AG04450 (cell line): ENCODE results near the gene POFUT2. TPM values are rescaled to one million over a fixed set of nuclear protein-coding genes. Genes with fewer than 3 reads are reported as not detected.

Source experiments
- CTCF ChIA-PET: fragments of 300-600, 350-600 bp; formaldehyde crosslinking; extraction: SDS; loops from one replicate; lab custom pipeline; 2022; ENCODE audit warnings: antibody characterized with exemption, inconsistent platforms; lab: Charles Lee
- POLR2A ChIA-PET: fragments of 350-600 bp; formaldehyde crosslinking; extraction: SDS; loops from one replicate; lab custom pipeline; 2021; ENCODE audit warnings: antibody characterized with exemption, inconsistent platforms; lab: Yijun Ruan, JAX
- DNase-seq: peaks from one replicate; pipeline ENCODE4 v3.0.0-alpha.2; 2011; ENCODE audit warnings: low read depth, low spot score
- H3K27ac ChIP-seq: one replicate; pipeline ENCODE4 v1.5.1; 2012; ENCODE audit warnings: low read depth, low read length, control low read depth
- H3K27me3 ChIP-seq: one replicate; pipeline ENCODE4 v1.6.0; 2012; ENCODE audit warnings: low read length; ENCODE audit not compliant: control insufficient read depth, insufficient read depth
- H3K4me3 ChIP-seq: 2 replicates; pipeline ENCODE4 v1.5.1; 2011; ENCODE audit warnings: mild to moderate bottlenecking, low read depth, low read length, control low read depth
- H3K9me3 ChIP-seq: 2 replicates; pipeline ENCODE4 v1.5.1; 2012; ENCODE audit warnings: low read length; ENCODE audit not compliant: control insufficient read depth, insufficient read depth
- polyA plus RNA-seq: library from polyadenylated mRNA; depleted of rRNA; stranded (reverse); fragments of >200 nt; gene quantifications from 2 replicates; pipeline ENCODE4 v1.2.3, GENCODE V29; 2011
- TF ChIP-seq, protein P1 (sequence below): IDR thresholded peaks from 2 replicates; pipeline ENCODE4 v1.5.1; 2011; ENCODE audit warnings: low read depth, low read length, control low read depth, inconsistent platforms

Gene POFUT2
- polyA plus RNA-seq, 1 experiment = 35.5 TPM

GRCh38 chr21:45265721-45266517 is 21.8 kb downstream of the POFUT2 start:
- TF ChIP-seq, protein P1, sequence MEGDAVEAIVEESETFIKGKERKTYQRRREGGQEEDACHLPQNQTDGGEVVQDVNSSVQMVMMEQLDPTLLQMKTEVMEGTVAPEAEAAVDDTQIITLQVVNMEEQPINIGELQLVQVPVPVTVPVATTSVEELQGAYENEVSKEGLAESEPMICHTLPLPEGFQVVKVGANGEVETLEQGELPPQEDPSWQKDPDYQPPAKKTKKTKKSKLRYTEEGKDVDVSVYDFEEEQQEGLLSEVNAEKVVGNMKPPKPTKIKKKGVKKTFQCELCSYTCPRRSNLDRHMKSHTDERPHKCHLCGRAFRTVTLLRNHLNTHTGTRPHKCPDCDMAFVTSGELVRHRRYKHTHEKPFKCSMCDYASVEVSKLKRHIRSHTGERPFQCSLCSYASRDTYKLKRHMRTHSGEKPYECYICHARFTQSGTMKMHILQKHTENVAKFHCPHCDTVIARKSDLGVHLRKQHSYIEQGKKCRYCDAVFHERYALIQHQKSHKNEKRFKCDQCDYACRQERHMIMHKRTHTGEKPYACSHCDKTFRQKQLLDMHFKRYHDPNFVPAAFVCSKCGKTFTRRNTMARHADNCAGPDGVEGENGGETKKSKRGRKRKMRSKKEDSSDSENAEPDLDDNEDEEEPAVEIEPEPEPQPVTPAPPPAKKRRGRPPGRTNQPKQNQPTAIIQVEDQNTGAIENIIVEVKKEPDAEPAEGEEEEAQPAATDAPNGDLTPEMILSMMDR = no peak
- ChIA-PET POLR2A (no interaction called here), CTCF (no interaction called here)
- Histone ChIP-seq H3K4me3 (no peak overlapping the region), H3K9me3 (no peaks in the 10 kb centered on the region; the same call in 1 of the 2 replicates), H3K27ac (no peak overlapping the region), H3K27me3 (no peaks in the 10 kb centered on the region)
- no peak for DNase-seq

DNA sequence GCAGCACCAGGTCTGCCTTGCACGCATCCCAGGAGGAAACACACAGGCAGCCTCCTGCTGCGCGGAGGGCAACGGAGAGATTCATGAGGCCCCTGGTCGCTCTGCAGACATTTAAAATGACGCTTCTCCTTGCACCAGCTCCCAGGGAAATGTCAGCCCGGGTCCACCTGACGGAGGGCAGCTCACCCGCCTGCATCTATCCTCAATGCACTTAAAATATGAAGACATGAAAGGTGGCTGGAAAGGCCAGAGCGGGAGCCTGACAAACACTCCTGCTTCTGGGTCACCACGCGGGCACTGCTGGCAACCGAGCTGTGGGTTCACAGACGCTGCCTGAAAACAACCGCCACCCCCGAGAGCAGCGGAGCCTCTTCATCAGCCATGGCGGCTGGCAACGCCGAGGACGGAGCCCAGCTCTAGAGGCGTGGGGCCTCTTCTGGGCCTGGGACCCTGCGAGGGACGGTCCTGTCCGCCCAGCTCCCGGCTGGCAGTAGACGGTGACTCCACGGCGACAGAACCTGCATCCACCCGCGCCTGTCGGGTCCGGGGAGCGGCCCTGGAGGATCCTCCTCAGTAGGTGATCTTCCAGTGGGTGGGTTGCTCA is 22.7 kb downstream of the POFUT2 start:
- POLR2A ChIA-PET = interaction anchor here (0.7 kb wide), 1 partner anchor 125 kb away, joined by 3 read pairs; no protein-coding TSS in a partner anchor
- TF ChIP-seq, protein P1 = no peak
- H3K9me3 ChIP-seq = no peaks in the 10 kb centered on the region; the same call in 1 of the 2 replicates
- CTCF ChIA-PET = no interaction called here
- no peak overlapping the region for H3K4me3 ChIP-seq
- DNase-seq = no peak
- no peak overlapping the region for H3K27ac ChIP-seq
- H3K27me3 ChIP-seq = no peaks in the 10 kb centered on the region

DNA sequence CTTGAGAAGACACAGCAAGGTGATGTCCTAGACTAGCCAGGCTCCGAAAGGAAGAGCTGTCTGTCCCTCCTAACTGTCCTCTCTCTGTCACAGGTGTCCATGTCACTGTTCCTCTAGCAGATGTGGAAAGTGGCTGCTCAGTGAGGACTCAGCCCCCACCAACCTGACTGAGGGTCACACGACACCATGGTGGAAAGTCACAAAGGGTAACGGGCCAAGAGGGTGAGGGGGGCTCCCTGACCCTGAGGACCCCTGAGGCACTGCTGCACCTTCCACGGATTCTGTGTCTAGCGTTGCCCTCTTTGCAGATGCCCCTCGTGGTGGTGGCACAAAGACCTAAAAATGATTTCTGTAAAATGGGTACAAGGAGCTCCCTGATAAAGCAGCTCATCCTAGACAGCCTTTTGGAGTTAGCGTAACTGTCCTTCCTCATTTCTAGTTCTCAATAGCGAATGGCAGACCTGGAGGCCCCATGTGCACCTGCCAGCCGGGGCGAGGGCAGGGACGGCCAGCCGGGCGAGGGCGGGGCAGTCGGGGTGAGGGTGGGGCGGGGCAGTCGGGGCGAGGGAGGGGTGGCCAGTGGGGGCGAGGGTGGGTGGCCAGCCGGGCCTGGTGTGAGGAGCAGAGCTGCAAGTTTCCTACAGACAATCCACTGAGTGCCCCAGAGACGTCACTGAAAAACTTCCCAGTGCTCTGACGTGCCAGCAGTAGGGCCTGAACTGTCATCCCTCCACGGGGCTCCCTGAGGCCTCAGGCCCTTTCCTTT is 23.4 kb downstream of the POFUT2 start:
- Histone ChIP-seq H3K27me3 (no peaks in the 10 kb centered on the region), H3K4me3 (no peak overlapping the region), H3K27ac (no peak overlapping the region), H3K9me3 (no peaks in the 10 kb centered on the region)
- TF ChIP-seq, protein P1 = no peak
- DNase-seq = no peak
- ChIA-PET CTCF (no interaction called here), POLR2A (interaction anchor here (0.7 kb wide), 1 partner anchor 124 kb away, joined by 3 read pairs; no protein-coding TSS in a partner anchor)

DNA sequence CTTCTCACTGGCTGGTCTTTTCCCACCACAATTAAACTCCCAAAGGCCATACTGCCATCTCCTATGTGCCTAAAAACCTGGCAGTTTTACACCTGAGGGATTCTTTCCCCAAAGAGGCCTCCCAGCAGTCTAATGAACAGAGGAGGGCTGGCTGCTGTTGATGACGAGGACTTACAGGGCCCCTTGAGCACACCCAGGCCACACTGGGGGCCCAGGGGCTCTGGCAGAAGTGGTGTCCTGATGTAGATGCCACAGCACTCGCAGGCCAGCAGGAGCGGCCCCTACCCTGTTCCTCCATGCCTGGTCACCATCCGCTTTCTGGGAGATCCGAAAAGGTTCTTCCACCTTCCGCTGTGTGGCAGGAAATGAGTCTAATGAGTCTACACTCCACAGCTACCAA is 24.2 kb downstream of the POFUT2 start:
- Histone ChIP-seq H3K27me3 (peaks cover 3% of the 10 kb centered on the region), H3K4me3 (no peak overlapping the region), H3K9me3 (no peaks in the 10 kb centered on the region), H3K27ac (no peak overlapping the region)
- ChIA-PET CTCF (no interaction called here), POLR2A (no interaction called here)
- TF ChIP-seq, protein P1 = no peak
- DNase-seq = no peak
